ENCODE data around the gene AGRN.
"Not testable (repeated sequence)": the region's sequence is repeated elsewhere in the genome, so short reads cannot be mapped to it uniquely, and the experiment has no call there.

Gene AGRN

GRCh38 chr1:1074631-1075147, 54.8 kb downstream of the AGRN start:
- in situ Hi-C loops (cut with HindIII; ENCODE audit: low sequenced_read_pairs), result no loop called here

GRCh38 chr1:1075148-1075935, 55.4 kb downstream of the AGRN start:
- in situ Hi-C loops (cut with HindIII; ENCODE audit: low sequenced_read_pairs), result no loop called here

- in situ Hi-C loops (cut with HindIII; ENCODE audit: low sequenced_read_pairs), result not testable (repeated sequence)
Measured at GRCh38 chr1:1077396-1077795, 57.5 kb downstream of the AGRN start.

- in situ Hi-C loops (cut with HindIII; ENCODE audit: low sequenced_read_pairs), result no loop called here
Measured at GRCh38 chr1:1079408-1080121, 59.6 kb downstream of the AGRN start.

- in situ Hi-C loops (cut with HindIII; ENCODE audit: low sequenced_read_pairs), result no loop called here
Measured at GRCh38 chr1:1080122-1080757, 60.3 kb downstream of the AGRN start.

GRCh38 chr1:1080951-1081310, 61.0 kb downstream of the AGRN start:
- in situ Hi-C loops (cut with HindIII; ENCODE audit: low sequenced_read_pairs), result no loop called here

- in situ Hi-C loops (cut with HindIII; ENCODE audit: low sequenced_read_pairs), result no loop called here
Measured at GRCh38 chr1:1081311-1082238, 61.7 kb downstream of the AGRN start.

GRCh38 chr1:1082239-1082775, 62.4 kb downstream of the AGRN start:
- in situ Hi-C loops (cut with HindIII; ENCODE audit: low sequenced_read_pairs), result no loop called here

- in situ Hi-C loops (cut with HindIII; ENCODE audit: low sequenced_read_pairs), result no loop called here
Measured at GRCh38 chr1:1082776-1083415, 63.0 kb downstream of the AGRN start.

- in situ Hi-C loops (cut with HindIII; ENCODE audit: low sequenced_read_pairs), result no loop called here
Measured at GRCh38 chr1:1083416-1084371, 63.8 kb downstream of the AGRN start.

- in situ Hi-C loops (cut with HindIII; ENCODE audit: low sequenced_read_pairs), result no loop called here
Measured at GRCh38 chr1:1084372-1085170, 64.7 kb downstream of the AGRN start.

GRCh38 chr1:1085171-1085841, 65.4 kb downstream of the AGRN start:
- in situ Hi-C loops (cut with HindIII; ENCODE audit: low sequenced_read_pairs), result no loop called here

- in situ Hi-C loops (cut with HindIII; ENCODE audit: low sequenced_read_pairs), result no loop called here
Measured at GRCh38 chr1:1085911-1086841, 66.3 kb downstream of the AGRN start.

GRCh38 chr1:1086911-1087341, 67.0 kb downstream of the AGRN start:
- in situ Hi-C loops (cut with HindIII; ENCODE audit: low sequenced_read_pairs), result no loop called here

GRCh38 chr1:1087351-1088028, 67.6 kb downstream of the AGRN start:
- in situ Hi-C loops (cut with HindIII; ENCODE audit: low sequenced_read_pairs), result no loop called here

Measured in endothelial cell of hepatic sinusoid (primary cell).